AG20443 (cell line): ENCODE data around the gene ITPR1.

Experiments used
- DNase-seq: peaks from one replicate; pipeline ENCODE4 v3.0.0; 2012; ENCODE audit warnings: low spot score, mixed read lengths

Gene ITPR1

GRCh38 chr3:4720316-4721075 is 227.3 kb downstream of the ITPR1 start:
- DNase-seq: peak; percentile 76

- peak; percentile 74 for DNase-seq
Observed at GRCh38 chr3:4721511-4721911, 228.4 kb downstream of the ITPR1 start.

GRCh38 chr3:4722103-4722502 is 229.0 kb downstream of the ITPR1 start:
- DNase-seq: peak; percentile 74

- DNase-seq: no peak
Observed at GRCh38 chr3:4724051-4724629, 231.0 kb downstream of the ITPR1 start.

GRCh38 chr3:4726549-4726948 is 233.4 kb downstream of the ITPR1 start:
- DNase-seq: no peak

- no peak for DNase-seq
Observed at GRCh38 chr3:4729061-4729973, 236.2 kb downstream of the ITPR1 start.

- no peak for DNase-seq
Observed at GRCh38 chr3:4730719-4731118, 237.6 kb downstream of the ITPR1 start.

- DNase-seq: no peak
Observed at GRCh38 chr3:4731543-4732111, 238.5 kb downstream of the ITPR1 start.

- DNase-seq: no peak
Observed at GRCh38 chr3:4732925-4733324, 239.8 kb downstream of the ITPR1 start.

- DNase-seq: no peak
Observed at GRCh38 chr3:4734454-4734853, 241.3 kb downstream of the ITPR1 start.

- DNase-seq: no peak
Observed at GRCh38 chr3:4735243-4735642, 242.1 kb downstream of the ITPR1 start.

GRCh38 chr3:4736284-4736861 is 243.2 kb downstream of the ITPR1 start:
- no peak for DNase-seq

- no peak for DNase-seq
Observed at GRCh38 chr3:4738737-4739274, 245.7 kb downstream of the ITPR1 start.

- DNase-seq: no peak
Observed at GRCh38 chr3:4739289-4740236, 246.4 kb downstream of the ITPR1 start.

GRCh38 chr3:4740397-4741105 is 247.4 kb downstream of the ITPR1 start:
- DNase-seq: no peak

- DNase-seq: no peak
Observed at GRCh38 chr3:4741106-4741403, 247.9 kb downstream of the ITPR1 start.

- DNase-seq: peak; percentile 91
Observed at GRCh38 chr3:4741404-4742307, 248.5 kb downstream of the ITPR1 start.

- no peak for DNase-seq
Observed at GRCh38 chr3:4742359-4742758, 249.2 kb downstream of the ITPR1 start.

GRCh38 chr3:4743371-4743770 is 250.2 kb downstream of the ITPR1 start:
- DNase-seq: no peak
